GM12892 (cell line): ENCODE measurements around the gene SLU7.

ENCODE experiments used
- POLR2A ChIP-seq: IDR thresholded peaks from 2 replicates; pipeline ENCODE4 v1.6.1; 2011; ENCODE audit warnings: low read depth, low read length, control low read depth
- TAF1 ChIP-seq: IDR thresholded peaks from 2 replicates; pipeline ENCODE4 v1.6.1; 2011; ENCODE audit warnings: low read depth, mild to moderate bottlenecking, control low read depth, low read length, borderline replicate concordance

GRCh38 chr5:160442824-160443431, 24.0 kb upstream of the SLU7 start:
- peak; percentile 28; the same call in 1 of the 2 replicates for TF ChIP-seq POLR2A
- no peak for TF ChIP-seq TAF1
